ENCODE results near the gene SELENOK. TPM values are rescaled to one million over a fixed set of nuclear protein-coding genes. Genes with fewer than 3 reads are reported as not detected.
A peak's percentile ranks its signal among the peaks of the same experiment; 100 is the strongest.
"Not testable (repeated sequence)": the region's sequence is repeated elsewhere in the genome, so short reads cannot be mapped to it uniquely, and the experiment has no call there.

The SELENOK gene
- total RNA-seq, result 15.6 and 20.3 TPM in 2 replicates

DNA sequence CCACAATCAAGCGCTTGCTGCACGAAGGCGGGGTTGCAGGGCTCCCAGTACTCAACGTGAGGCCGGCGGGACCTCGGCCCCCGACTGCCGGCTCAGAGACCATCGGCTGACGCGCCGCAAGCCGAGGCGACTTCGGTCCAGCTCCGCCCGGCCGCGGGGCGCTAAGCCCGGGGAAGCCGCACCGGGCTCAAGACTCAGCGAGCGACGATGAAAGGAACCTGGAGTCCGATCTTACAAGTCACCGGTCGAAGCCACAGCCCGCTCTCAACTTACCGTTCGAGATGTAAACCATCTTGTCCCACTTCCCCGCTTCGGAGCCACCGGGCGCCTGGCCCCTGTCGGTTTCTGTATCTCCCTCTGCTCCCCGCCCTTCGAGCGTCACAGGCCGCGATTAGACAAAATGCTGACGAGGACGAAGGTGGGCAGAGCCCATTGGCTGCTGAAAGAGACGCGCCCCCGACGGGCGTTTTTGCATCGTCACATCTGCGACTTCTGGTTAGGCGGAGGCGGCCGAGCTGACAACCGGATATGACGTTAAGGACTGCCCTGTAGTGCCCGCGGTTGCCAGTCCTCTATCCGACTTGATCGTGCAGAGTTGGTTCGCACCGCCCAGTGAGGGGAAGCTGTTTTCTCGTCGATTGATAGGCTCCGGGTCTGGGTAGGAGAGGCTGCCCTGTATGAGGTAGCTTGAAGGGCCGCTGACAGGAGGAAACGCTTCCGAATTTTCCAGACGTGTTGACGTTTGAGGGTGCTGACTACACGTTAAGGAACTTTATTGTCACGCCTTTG is at the start of gene SELENOK:
TSS of gene SELENOK (minus strand) at position 363 of the 789 bp plus-strand sequence.
- DNase-seq (ENCODE audit: low read depth in 2 of 2), result peak; percentile 99 to 100

DNA sequence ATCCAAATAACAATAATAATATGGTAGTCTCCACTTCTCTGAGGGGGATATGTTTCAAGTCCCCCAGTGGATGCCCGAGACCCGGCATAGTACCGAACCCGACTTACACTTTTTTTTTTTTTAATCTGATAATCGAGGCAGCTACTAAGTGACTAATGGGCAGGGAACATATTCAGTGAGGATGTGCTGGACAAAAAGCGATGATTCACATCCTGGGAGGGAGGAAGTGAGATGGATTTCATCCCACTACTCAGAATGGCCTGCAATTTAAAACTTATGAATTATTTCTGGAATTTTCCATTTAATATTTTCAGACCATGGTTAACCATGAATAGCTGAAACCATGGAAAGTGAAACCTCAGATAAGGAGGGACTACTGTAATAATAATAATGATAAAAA is 49.5 kb upstream of the SELENOK start:
- DNase-seq (ENCODE audit: low read depth in 2 of 2), result peak; percentile 27 to 38

DNA sequence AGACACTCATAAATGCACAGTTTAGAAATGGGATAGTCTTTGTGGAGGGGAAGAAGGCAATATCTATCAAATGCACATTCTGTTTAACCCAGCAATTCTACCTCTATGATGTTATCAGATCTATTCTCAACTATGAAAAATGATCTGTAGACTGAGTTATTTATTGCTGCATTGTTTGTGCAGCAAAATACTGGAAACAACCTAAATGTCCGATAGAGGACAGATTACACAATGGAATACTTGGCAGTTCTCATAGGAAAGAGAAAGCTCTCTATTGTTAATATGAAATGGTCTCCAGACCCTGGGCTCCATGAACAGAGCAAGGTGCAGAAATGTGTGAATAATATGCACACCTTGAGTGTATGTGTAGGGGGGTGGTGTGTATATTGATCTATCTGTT is 49.0 kb upstream of the SELENOK start:
- DNase-seq (ENCODE audit: low read depth in 2 of 2), result peak; percentile 4 to 9

DNA sequence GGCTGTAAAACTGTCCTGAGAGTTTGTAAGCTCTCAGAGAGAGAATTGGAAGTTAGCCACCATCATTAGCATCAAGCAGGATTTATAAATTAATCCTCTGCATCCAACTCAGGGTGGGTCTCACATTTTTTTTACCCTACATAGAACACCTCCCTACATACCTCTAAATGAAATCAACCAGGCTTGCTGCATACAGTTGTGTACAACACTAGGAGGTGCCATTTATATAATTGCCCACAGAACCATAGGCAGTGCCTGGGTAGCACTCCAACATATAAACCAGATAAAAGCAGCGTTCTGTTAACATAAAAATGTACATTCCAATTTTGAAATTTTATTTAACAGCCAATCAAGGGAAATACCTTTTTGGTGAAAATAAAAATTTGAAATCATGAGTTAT is 48.2 kb upstream of the SELENOK start:
- no peak for DNase-seq (ENCODE audit: low read depth in 2 of 2)

DNA sequence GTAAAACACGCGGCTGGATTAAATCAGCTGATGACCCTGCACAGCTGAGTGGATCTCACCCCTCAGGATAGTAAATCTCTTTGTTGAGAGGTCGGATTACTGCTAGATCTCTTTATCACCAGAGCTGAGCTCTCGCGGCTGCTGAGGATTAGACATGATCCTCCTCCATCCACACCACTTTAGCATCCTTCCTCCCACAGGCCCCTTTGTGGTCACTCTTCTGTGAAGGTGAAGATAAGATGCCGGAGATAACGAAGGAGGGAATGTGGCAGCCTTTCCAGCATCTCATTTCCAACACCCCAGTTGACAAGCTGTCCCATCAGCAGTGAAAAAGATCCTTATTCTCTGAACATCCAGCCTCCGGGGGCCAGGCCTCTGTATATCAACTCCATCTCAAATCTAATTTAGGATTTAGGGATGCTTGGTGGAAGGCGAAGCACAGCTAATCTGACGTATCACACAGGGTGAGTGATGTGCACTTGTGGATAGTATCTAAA is 47.5 kb upstream of the SELENOK start:
- DNase-seq (ENCODE audit: low read depth in 2 of 2), result no peak

DNA sequence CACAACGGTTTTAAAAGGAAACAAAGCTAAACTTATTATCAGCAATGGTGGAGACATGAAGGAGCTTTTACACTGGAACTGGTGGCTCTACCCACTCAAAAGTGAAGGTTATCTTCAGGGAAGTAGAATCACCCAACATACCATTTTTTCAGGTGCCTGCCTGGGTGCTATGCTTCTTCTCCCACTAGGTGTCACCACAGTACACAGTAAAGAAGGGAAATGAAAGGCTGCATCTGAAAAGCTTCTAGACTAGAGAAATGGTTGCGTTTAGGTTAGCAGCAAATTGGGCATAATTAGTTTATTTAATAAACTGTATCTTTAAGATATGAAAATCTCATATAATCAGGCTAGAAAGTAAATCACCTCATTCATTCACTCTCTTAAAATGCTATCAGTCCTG is 47.0 kb upstream of the SELENOK start:
- peak; percentile 14 to 45 for DNase-seq (ENCODE audit: low read depth in 2 of 2)

DNA sequence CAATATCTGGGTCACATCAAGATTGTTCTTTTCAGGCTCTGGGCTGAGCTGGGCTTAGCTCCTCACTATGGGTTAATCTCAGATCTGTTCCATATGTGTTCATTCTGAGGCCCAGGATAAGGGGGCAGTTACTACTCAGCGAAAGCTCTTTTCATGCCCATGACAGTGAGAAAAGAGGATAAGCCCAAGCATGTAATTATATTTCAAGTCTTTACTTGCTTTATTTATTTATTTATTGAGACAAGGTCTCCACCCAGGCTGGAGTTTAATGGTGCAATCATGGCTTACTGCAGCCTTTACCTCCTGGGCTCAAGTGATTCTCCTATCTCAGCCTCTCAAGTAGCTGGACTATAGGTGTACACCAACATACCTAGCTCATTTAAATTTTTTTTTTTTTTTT is 44.7 kb upstream of the SELENOK start:
- DNase-seq (ENCODE audit: low read depth in 2 of 2), result no peak

DNA sequence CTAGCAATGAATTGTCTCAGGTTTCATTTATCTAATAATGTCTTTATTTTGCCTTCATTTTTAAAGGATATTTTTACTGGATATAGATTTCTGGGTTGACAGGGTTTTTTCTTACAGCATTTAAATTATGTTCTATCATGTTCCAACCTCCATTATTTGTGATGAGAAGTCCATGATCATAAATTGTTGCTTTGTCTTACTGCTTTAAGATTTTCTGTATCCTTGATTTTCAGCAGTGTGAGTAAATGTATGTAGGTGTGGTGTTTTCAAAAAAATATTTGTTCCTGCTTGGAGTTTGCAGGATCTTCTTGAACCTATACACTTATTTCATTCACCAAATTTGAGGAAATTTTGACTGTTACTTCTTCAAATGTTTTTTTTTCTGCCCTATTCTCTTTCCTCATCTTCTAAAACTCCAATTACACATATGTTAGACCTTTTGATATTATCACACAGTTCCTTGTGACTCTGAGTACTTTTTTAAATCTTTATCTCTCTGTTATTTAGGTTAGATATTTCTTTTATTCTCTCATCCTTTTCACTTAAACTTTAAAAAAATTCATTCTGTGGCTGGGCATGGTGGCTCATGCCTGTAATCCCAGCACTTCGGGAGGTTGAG is 43.7 kb upstream of the SELENOK start:
- DNase-seq (ENCODE audit: low read depth in 2 of 2), result no peak

DNA sequence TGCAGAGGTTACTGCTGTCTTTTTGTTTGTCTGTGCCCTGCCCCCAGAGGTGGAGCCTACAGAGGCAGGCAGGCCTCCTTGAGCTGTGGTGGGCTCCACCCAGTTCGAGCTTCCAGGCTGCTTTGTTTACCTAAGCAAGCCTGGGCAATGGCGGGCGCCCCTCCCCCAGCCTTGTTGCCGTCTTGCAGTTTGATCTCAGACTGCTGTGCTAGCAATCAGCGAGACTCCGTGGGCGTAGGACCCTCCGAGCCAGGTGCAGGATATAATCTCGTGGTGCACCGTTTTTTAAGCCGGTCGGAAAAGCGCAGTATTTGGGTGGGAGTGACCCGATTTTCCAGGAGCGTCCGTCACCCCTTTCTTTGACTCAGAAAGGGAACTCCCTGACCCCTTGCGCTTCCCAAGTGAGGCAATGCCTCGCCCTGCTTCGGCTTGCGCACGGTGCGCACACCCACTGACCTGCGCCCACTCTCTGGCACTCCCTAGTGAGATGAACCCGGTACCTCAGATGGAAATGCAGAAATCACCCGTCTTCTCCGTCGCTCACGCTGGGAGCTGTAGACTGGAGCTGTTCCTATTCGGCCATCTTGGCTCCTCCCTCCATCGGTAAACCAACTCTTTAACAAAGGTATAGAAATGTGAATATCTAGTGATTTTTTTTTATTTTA is 35.7 kb upstream of the SELENOK start:
- DNase-seq (ENCODE audit: low read depth in 2 of 2), result not testable (repeated sequence)

DNA sequence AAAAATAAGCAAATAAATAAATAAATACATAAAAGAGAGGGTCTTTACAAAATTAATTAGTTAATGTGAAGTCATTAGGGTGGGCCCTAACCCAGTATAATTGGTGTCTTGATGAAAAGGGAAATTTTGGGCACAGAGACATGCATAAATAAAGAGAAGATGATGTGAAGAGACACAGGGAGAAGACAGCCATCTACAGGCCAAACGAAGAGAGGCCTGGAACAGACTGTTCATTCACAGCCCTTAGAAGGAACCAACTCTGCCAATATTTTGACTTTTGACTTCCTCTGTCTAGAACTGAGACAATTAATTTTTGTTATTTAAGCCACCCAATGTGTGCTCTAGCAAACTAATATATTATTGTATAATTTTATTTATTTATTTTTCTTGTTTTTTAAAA is 29.6 kb upstream of the SELENOK start:
- DNase-seq (ENCODE audit: low read depth in 2 of 2), result no peak

DNA sequence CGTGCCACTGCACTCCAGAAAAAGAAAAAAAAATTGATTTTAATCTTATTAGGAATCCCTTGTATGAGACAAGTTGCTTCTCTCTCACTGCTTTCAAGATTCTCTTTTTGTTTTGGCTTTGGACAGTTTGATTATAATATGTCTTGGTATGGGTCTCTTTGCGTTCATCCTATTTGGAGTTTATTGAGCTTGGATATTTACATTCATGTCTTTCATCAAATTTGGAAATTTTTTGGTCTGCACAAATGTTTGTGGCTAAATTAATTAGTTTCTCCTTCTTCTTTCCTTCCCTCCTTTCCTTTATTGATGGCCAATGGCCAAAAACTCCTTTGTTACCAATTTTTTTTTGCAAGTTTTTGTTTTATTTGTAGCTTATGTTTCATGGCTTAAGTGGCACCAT is 28.1 kb upstream of the SELENOK start:
- no peak for DNase-seq (ENCODE audit: low read depth in 2 of 2)

DNA sequence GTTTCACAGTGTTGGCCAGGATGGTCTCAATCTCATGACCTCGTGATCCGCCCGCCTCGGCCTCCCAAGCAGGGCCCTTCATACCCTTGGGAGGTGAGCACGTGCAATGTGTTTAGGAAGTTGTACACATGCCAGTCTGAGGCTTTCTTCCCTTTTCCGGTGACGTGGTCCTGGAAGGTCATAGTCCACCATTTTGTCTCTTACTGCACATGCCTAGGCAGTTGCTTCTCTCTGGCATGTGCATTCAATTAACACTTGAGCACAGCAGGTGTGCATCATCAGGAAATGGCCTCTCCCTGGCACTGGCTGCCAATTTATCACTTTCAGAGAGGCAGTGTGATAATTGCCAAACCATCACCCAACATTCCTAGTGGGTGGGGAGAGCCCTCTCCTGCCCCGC is 21.7 kb upstream of the SELENOK start:
- no peak for DNase-seq (ENCODE audit: low read depth in 2 of 2)

DNA sequence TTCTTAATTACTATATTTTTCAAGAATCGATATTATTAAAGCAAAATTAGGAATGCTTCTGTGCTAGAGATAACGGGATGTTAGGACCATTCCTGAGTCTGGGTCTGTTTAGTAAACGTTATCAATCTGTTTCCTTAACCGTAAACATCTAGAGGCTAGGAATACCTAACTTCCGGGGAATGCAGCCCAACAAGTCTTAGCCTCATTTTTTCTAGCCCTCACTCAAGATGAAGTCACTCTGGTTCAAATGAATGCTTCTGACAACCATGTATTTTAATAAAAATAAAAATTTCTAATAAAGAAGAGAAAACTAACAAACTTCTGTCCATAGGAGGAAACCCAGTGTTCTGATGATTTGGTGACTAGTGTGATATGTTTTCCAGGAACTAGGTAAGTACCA is 11.1 kb upstream of the SELENOK start:
- no peak for DNase-seq (ENCODE audit: low read depth in 2 of 2)

DNA sequence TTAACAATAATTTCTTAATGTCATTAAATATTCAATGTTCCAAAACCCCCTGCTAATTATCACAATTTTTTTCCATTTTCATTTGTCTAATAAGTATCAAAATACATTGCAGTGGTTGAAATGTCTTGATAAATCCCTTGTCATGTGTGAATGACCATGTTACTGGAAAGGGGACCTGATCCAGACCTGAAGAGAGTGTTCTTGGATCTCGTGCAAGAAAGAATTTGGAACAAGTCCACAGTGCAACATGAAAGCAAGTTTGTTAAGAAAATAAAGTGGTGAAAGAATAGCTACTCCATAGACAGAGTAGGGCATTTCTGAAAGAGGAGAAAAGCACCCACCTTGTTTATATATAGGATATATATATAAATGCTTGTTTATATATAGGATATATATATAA is 10.4 kb upstream of the SELENOK start:
- no peak for DNase-seq (ENCODE audit: low read depth in 2 of 2)

DNA sequence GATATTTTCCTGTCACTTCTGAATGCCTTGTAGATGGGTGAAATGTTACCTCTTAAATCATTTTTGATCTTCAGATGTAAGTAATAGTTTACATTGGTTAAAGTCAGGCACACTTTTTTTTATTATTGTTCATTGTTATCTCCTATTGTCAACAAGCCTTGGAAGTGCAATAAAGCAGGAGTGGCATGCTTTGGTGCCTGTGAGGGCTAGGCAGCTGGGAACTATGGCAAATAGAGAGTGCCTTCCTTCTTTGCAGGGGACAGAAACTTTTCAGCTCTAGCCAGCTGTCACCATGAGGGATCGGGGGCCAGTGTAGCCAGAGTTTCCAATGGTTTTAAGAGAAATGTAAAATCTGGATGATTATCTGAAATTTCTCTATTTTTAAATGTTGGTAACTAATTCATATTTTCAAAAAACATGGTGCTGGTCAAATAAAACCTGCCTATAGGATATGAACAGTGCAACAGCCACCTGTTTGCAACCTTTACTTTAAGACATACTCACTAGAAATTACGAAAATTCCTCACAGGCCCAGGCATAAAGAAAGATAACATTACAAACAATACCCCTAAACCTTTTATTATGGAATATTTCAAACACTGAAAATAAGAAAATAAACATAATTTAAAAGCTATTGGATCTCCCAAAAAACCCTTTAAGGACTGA is 9.1 kb upstream of the SELENOK start:
- no peak for DNase-seq (ENCODE audit: low read depth in 2 of 2)

DNA sequence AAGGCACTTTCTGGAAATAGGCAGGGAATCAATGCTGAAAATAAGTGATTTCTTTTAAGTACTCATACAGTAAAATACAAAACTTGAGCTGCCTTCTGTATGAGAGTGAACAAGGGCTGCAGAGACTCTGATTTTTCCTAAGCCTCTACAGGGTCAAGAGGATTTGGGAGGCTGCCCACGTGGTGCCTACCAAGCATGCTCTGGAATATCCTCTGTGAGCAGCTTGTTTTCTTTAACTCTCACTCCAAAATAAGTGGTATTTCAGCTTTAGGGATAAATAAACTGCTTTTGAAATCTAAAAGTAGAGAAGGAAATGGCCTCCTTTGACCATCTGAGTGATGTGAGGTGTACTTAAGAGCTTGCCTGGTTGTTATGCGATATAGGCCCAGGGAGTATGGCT is 8.1 kb upstream of the SELENOK start:
- DNase-seq (ENCODE audit: low read depth in 2 of 2), result no peak

DNA sequence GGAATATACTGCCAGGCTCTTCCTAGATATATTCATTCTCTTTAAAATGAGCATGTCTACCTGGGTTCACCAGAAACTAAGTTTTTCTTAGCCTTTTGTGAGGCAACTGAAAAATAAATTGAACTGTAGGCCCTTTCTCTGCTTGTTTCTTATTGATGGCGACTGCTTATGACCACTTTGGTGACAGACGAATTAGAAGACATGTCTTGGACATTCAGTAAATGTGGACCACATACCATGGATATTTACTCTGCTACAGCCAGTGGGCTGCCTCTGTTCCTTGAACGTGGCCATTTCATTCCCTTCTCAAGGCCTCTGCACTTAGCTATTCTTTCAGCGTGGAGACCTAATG is 603 bp upstream of the SELENOK start:
- no peak for DNase-seq (ENCODE audit: low read depth in 2 of 2)

DNA sequence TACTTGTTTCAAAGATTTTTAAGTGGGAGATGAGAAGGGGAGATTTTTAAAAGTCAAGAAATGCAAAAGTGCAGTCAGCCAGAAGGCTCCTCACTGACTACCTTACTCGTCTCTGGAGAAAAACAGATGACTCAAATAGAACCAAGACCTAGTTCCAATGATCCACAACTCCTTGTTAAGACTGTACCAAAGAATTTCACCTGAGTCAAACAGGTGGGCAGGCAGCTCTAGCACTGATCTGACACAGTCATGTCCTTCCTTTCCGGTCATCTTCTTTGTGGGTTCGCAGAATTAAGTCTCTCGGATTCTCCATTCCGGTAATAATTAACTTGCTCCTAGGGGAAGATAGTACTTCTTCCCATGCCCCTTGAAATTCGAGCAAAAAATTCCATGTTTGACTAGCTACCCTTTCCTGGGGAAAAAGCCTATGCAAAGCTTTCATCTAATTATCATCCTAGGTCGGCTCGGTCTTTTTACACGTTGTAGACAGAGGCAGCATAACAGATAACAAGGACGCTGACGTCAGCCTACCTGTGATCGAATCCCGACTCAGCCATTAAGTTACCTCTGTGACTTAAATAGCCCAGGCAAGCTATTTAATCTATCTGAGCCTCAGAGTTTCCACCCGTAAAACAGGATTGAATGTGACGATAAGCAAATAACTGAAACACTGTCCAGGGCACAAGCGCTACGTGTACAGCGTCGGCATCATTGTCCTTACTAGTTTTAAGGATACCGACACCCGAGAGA is 758 bp downstream of the SELENOK start:
- DNase-seq (ENCODE audit: low read depth in 2 of 2), result peak; percentile 48 to 80

DNA sequence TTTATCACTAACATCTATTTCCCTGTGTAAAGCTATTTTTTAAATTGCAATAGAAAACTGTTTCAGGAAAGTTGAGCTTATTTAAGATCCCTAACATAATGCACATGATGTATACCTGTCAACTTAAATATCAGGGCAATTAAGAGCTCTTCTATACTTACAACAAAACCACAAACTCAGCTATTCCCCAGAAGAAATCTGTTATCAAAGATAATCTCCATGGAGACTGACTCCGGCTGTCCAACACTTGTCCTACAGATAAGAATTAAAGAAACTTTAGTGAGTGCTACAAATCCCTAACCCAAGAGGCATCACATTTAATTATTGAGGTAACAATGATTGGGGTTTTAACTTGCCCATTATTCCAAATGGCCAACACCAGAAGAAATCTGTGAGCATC is 3.4 kb downstream of the SELENOK start:
- DNase-seq (ENCODE audit: low read depth in 2 of 2), result no peak

DNA sequence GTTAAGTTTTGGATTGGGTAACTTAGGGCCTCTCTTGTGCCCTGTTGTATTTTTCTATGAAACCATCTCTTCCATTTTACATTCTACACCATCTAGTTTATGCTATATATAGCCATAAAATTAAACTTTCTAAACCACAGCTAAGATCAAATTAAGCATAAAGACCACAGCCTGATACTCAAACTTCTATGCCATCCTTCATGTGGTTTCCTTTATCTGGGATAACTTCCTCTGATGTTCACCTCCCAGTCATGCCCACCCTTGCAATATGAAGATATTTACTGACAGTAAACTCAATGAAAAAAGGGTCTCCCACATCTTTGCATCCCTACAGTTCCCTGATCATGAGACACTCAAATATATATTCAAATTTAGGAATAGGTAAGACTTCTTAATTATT is 4.2 kb downstream of the SELENOK start:
- DNase-seq (ENCODE audit: low read depth in 2 of 2), result no peak

DNA sequence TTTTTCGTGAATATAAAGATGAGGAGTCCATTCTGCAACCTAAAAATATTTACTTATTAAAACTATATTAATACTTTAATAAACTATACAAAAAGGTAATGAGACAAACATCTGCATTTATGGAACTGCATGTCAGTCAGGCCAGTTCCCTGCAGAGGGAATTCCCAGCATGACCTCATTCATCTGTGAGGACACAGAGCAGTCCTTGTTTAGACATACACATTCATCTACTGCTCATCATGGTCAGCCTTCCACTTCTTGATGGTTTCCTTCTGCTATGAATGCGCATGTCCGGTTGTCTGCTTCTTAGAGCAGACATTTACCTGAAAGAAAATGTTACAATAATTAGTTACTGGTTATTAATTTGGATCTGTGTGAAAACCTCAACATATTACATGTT is 6.4 kb downstream of the SELENOK start:
- no peak for DNase-seq (ENCODE audit: low read depth in 2 of 2)
